ENCODE results near the gene PPIL1.

The PPIL1 gene

DNA sequence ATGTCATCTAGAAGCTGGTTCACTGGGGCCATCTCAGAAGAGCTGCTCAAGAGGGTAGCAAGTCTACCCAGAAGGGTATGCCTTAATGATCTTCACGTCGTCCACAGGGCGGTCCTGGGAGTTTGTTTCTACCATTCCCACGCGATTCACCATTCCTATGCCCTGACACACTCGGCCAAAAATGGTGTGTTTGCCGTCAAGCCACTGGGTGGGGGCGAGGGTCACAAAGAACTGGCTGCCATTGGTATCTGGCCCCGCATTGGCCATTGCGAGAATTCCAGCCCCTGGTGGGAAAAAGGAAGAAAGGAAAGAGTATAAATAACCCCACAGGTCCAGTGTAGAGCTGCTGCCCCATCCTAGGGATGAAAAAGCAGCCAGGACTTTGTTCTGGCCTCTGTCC lies 18.9 kb downstream of the PPIL1 start:
- no peak for DNase-seq (ENCODE audit: low read depth)

GRCh38 chr6:36853325-36853724 lies 21.3 kb downstream of the PPIL1 start:
- DNase-seq (ENCODE audit: low read depth), result no peak

GRCh38 chr6:36852481-36853147 lies 22.0 kb downstream of the PPIL1 start:
- no peak for DNase-seq (ENCODE audit: low read depth)

DNA sequence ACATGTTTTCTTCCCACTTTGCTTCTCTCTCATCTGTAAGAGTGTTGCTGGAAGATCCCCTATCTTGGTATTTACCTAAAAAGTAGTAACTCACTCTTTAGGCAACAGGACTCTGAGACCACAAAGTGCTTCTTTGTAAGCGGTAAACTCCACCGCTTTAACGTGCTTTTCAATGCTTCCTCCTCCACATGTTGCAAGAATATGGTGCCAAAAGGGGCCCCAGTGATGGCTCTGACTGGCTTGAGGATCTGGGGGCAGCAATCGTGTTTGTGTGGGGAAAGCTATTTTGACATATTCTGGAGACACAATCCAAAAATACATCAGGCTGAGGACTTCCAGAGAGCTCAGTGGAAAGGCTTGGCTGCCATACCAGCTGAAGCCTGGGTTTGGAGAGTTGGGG lies 23.0 kb downstream of the PPIL1 start:
- no peak for DNase-seq (ENCODE audit: low read depth)

- no peak for DNase-seq (ENCODE audit: low read depth)
Observed at GRCh38 chr6:36851149-36851614, 23.4 kb downstream of the PPIL1 start.

- DNase-seq (ENCODE audit: low read depth), result no peak
Observed at GRCh38 chr6:36850021-36850420, 24.6 kb downstream of the PPIL1 start.

DNA sequence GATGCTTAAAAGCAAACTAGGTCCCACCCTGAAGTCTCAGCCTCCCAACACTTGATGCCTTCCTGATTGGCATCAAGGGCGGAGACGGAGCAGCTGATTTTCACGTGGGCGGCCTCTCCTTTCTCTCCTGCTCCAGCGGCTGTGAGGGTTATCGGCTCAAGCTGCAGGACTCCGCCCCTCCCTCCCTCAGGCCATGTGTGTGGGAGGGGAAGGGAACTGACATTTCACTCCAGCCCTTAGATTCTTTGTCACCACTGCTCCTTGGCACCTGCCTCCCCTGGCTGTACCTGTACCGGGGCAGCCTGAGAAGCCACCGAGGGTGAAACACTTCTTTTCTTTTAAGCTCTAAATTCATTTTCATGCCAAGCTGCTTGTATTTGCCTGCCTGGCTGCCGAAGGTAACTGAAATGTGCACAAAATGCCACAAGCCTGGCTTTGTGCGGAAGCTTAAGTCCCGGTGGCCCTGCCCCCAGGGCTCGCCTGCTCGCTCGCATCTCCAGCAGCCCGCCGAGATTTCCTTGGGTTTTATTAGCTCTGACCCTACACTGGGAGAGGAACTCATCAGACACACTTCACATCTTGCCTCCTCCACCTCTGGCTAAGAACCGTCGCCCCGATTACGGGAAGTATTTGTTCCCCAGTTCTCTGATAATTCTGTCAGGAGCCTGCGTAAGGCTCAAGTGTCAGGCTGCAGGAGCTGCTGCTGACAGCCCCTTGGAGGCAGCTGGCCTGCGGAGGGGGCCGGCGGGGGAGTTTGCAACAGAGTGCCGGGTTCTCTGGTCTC lies 25.8 kb downstream of the PPIL1 start:
- no peak for DNase-seq (ENCODE audit: low read depth)

GRCh38 chr6:36847991-36848390 lies 26.6 kb downstream of the PPIL1 start:
- no peak for DNase-seq (ENCODE audit: low read depth)

DNA sequence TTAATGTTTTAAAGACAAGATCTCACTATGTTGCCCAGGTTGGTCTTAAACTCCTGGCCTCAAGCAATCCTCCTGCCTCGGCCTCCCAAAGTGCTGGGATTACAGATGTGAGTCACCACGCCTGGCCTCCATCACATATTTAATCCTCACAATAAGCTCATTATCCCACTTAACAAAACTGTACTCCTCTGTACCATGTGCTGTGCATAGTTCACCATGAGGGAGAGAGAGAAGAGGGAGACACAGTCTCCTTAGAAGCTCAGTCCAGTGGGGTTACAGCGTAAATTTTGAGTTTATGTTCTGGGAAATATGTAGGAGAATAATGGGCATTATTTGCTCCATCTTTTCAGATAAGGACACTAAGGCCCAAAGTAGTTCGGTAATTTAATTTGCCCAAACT lies 27.5 kb downstream of the PPIL1 start:
- DNase-seq (ENCODE audit: low read depth), result no peak

GRCh38 chr6:36845233-36845632 lies 29.4 kb downstream of the PPIL1 start:
- DNase-seq (ENCODE audit: low read depth), result no peak

- no peak for DNase-seq (ENCODE audit: low read depth)
Observed at GRCh38 chr6:36844232-36845170, 30.1 kb downstream of the PPIL1 start.

- no peak for DNase-seq (ENCODE audit: low read depth)
Observed at GRCh38 chr6:36843170-36843569, 31.4 kb downstream of the PPIL1 start.

GRCh38 chr6:36841756-36842155 lies 32.8 kb downstream of the PPIL1 start:
- DNase-seq (ENCODE audit: low read depth), result no peak

GRCh38 chr6:36840432-36841403 lies 33.9 kb downstream of the PPIL1 start:
- DNase-seq (ENCODE audit: low read depth), result no peak

GRCh38 chr6:36839749-36840431 lies 34.7 kb downstream of the PPIL1 start:
- no peak for DNase-seq (ENCODE audit: low read depth)

DNA sequence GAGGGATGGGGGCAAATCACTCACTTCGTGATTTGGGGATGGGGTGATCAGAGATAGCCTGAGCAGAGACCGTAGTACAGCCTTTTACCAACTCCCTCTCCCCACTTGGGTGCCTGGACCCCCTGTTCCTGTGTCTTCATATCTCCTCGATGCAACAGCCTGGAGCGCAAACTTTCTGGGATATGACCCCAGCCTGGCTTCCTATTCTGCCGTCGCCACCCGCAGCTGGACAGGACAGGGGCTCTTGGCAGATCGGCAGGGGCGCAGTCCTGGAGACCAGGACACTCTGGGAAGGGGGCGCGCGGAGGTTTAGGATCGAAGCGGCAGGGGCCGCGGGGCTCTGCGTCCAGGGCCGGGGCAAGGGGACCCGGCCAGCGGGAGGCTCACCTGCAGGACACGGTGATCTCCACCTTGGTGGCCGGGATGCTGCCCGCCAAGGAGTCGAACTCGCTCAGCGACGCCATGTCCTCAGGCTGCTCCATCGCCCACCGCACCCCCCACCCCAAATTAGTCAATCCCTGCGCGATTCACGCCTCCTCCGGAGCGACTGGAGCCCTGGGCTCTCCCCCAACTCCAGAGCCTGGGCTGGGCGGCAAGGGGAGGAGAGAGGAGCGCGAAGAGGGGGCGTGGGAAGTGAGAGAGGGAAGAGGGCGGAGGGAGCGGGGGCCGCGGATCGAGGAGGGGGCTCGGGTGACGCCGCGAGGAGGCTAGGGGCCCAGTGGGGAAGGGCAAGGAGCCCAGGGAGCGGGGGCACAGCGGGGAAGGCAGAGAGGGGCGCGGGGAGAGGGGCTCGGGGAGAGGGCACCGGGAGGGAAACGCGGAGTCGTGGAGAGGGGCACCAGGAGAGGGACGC lies 35.5 kb downstream of the PPIL1 start, which contains the start of gene CPNE5:
CPNE5 (minus strand) TSS at position 549 of the 853 bp plus-strand sequence; CDS start at position 482, 67 bp downstream.
- DNase-seq (ENCODE audit: low read depth), result no peak

DNA sequence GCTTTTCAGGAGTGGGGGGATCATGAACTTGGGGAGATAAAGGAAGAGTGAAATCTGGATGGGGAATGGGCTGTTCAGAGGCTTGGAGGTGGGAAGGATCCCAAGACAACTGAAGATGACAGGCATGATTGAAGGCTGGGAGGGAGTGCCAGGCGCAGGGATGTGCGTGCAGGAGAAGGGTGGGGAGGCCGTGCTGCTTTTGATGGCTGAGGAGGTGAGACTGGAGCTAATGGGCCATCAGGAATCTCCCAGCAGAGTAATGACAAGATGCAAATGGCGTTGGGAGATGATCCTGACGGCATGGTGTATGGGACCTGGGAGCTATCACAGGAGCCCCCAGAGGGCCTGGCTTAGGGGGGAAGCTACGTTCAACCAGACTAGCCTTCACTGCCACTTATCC lies 36.9 kb downstream of the PPIL1 start:
- no peak for DNase-seq (ENCODE audit: low read depth)

GRCh38 chr6:36837022-36837339 lies 37.6 kb downstream of the PPIL1 start:
- no peak for DNase-seq (ENCODE audit: low read depth)

GRCh38 chr6:36836111-36837021 lies 38.2 kb downstream of the PPIL1 start:
- no peak for DNase-seq (ENCODE audit: low read depth)

Data from stimulated activated CD8-positive, alpha-beta memory T cell treated with anti-CD3 and anti-CD28 coated beads, Interleukin-12 subunit alpha, Interleukin-12 subunit beta, amount 100 ng/mL, for 1 hour (primary cell).